Naive thymus-derived CD8-positive, alpha-beta T cell (primary cell): ENCODE measurements around the gene ZNF710. TPM values are rescaled to one million over a fixed set of nuclear protein-coding genes. Genes with fewer than 3 reads are reported as not detected.
"Not testable (repeated sequence)": the region's sequence is repeated elsewhere in the genome, so short reads cannot be mapped to it uniquely, and the experiment has no call there.

Experiments
- ATAC-seq, 2 donors: fragments of 150-1000 bp; cut with Tn5 transposase in 1 of 2; sonication (Bioruptor Pico), chemical (Tn5 transposase) in 1 of 2; 1 replicate in 1 of 2; 2 replicates in 1 of 2; pipeline ENCODE4 v1.10.0; 2021; ENCODE audit warnings: mild to moderate bottlenecking in 2 of 2, moderate library complexity in 2 of 2
- POLR2A ChIA-PET: fragments of 350-600 bp; sonication (Branson Sonifier 250); formaldehyde crosslinking; loops from one replicate; lab custom pipeline; 2021; ENCODE audit warnings: antibody characterized with exemption; lab: Charles Lee
- DNase-seq, 10 donors: peaks; one replicate each; pipeline versions ENCODE4 v3.0.0 to v3.0.0-alpha.2; 2020 to 2022
- H3K27ac Mint-ChIP-seq, 10 donors: one replicate each; pipeline ENCODE4 v1.8.0; 2020 to 2022; ENCODE audit warnings: mild to moderate bottlenecking in 10 of 10, mixed read lengths in 10 of 10, moderate library complexity in 4 of 10, inconsistent platforms in 1 of 10
- H3K27me3 Mint-ChIP-seq, 5 donors: one replicate each; pipeline ENCODE4 v1.8.0; 2021 to 2022; ENCODE audit warnings: mixed read lengths in 5 of 5
- H3K36me3 Mint-ChIP-seq, 3 donors: one replicate each; pipeline ENCODE4 v1.8.0; 2020 to 2022; ENCODE audit warnings: mixed read lengths in 3 of 3, mild to moderate bottlenecking in 2 of 3, inconsistent platforms in 1 of 3
- H3K4me1 Mint-ChIP-seq, 4 donors: one replicate each; pipeline ENCODE4 v1.8.0; 2021 to 2022; ENCODE audit warnings: mixed read lengths in 4 of 4
- H3K4me3 Mint-ChIP-seq, 10 donors: one replicate each; pipeline ENCODE4 v1.8.0; 2020 to 2022; ENCODE audit warnings: mild to moderate bottlenecking in 10 of 10, mixed read lengths in 10 of 10, moderate library complexity in 6 of 10, inconsistent platforms in 1 of 10
- H3K9me3 Mint-ChIP-seq, 9 donors: one replicate each; pipeline ENCODE4 v1.8.0; 2020 to 2022; ENCODE audit warnings: mixed read lengths in 9 of 9, mild to moderate bottlenecking in 3 of 9, inconsistent platforms in 1 of 9, moderate library complexity in 1 of 9
- polyA plus RNA-seq, 3 donors: library from polyadenylated mRNA; unstranded; fragments of 300-500 nt; fragmentation: Illumina TruSeq; gene quantifications; one replicate each; pipeline ENCODE4 v1.2.3, GENCODE V29; 2021
- total RNA-seq, 8 experiments: library from RNA in 2 of 8; stranded (reverse) in 2 of 8; gene quantifications; one replicate each; pipeline ENCODE4 v1.2.3 and lab custom pipeline; 2021 to 2026

The ZNF710 gene
- total and polyA plus RNA-seq, 5 experiments from 2014 or later = 0.23 to 14.5 (median 1.8) TPM

DNA sequence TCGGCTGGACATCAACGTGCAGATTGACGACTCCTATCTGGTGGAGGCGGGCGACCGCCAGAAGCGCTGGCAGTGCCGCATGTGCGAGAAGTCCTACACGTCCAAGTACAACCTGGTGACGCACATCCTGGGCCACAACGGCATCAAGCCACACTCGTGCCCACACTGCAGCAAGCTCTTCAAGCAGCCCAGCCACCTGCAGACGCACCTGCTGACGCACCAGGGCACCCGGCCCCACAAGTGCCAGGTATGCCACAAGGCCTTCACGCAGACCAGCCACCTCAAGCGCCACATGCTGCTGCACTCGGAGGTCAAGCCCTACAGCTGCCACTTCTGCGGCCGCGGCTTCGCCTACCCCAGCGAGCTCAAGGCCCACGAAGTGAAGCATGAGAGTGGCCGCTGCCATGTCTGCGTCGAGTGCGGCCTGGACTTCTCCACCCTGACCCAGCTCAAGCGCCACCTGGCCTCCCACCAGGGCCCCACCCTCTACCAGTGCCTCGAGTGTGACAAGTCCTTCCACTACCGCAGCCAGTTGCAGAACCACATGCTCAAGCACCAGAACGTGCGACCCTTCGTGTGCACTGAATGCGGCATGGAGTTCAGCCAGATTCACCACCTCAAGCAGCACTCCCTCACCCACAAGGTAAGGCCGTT is 67.0 kb downstream of the ZNF710 start:
- POLR2A ChIA-PET = no interaction called here
- Mint-ChIP-seq H3K27me3 (no peaks in the 10 kb centered on the region), H3K4me1 (peaks cover 0 to 25% (median 5%) of the 10 kb centered on the region in 4 donors), H3K9me3 (no peaks in the 10 kb centered on the region), H3K36me3 (peaks cover 0 to 10% (median 0%) of the 10 kb centered on the region in 3 donors), H3K4me3 (no peak overlapping the region), H3K27ac (no peak overlapping the region)
- ATAC-seq (no peak), DNase-seq (no peak)

GRCh38 chr15:90070623-90071022 is 69.5 kb downstream of the ZNF710 start:
- H3K4me1 Mint-ChIP-seq, H3K4me3 Mint-ChIP-seq: not testable (repeated sequence)

DNA sequence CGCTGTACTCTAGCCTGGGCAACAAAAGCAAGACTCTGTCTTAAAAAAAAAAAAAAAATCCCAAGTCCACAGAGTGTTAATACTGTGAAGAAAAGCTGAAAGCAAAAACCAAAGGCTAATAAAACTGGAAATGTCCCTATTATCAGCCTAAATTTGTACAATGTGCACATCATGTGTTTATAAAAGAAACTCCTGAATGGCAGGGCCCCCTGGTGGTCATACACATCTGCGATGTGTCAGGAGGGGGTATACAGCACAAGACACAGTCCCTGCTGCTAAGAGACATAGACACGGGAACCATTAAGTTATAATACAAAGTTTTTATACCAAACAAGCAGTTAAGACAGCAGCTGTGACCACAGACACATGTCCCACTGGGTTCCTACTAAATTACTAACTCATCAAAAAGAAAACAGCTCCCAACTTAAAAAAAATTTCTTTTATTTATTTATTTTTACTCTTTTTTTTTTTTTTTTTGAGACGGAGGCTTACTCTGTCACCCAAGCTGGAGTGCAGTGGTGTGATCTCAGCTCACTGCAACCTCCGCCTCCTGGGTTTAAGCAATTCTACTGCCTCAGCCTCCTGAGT is 70.2 kb downstream of the ZNF710 start:
- DNase-seq (peak; percentile 59 to 91 (median 76)), ATAC-seq (peak; percentile 94 to 97)
- Mint-ChIP-seq H3K4me3 (no peak overlapping the region), H3K36me3 (peaks cover 0 to 20% (median 0%) of the 10 kb centered on the region in 3 donors), H3K27me3 (no peaks in the 10 kb centered on the region), H3K4me1 (peaks cover 0 to 6% (median 3%) of the 10 kb centered on the region in 4 donors), H3K27ac (peak overlapping the region in 3 of 10 donors; percentile 44 to 77 (median 73)), H3K9me3 (no peaks in the 10 kb centered on the region)
- POLR2A ChIA-PET = interaction anchor here (0.6 to 1.5 kb wide), 4 partner anchors 12 to 177 kb away, joined by 3 to 4 read pairs (median 3); partner anchors contain the start of gene AP3S2

More at GRCh38 chr15:90070623-90071022, 69.5 kb downstream of the ZNF710 start:
- not testable (repeated sequence) for ATAC-seq, H3K27me3 Mint-ChIP-seq, H3K9me3 Mint-ChIP-seq, H3K27ac Mint-ChIP-seq, DNase-seq
- POLR2A ChIA-PET = interaction anchor here (1.0 kb wide), 1 partner anchor 10 kb away, joined by 3 read pairs; no protein-coding TSS in a partner anchor
- peaks cover 0 to 15% (median 0%) of the 10 kb centered on the region in 3 donors for H3K36me3 Mint-ChIP-seq

- DNase-seq (no peak), ATAC-seq (no peak)
- Mint-ChIP-seq H3K4me3 (no peak overlapping the region), H3K27ac (peak overlapping the region in 4 of 10 donors; percentile 11 to 62 (median 56)), H3K9me3 (no peaks in the 10 kb centered on the region), H3K27me3 (no peaks in the 10 kb centered on the region), H3K4me1 (peaks cover 0 to 6% (median 3%) of the 10 kb centered on the region in 4 donors), H3K36me3 (peaks cover 0 to 25% (median 0%) of the 10 kb centered on the region in 3 donors)
- POLR2A ChIA-PET = no interaction called here
Observed at GRCh38 chr15:90072978-90073640, 72.0 kb downstream of the ZNF710 start.

GRCh38 chr15:90074023-90074422 is 72.9 kb downstream of the ZNF710 start:
- Mint-ChIP-seq H3K36me3 (peaks cover 0 to 25% (median 1%) of the 10 kb centered on the region in 3 donors), H3K4me3 (no peak overlapping the region), H3K27ac (peak overlapping the region in 1 of 10 donors; percentile 8)

DNA sequence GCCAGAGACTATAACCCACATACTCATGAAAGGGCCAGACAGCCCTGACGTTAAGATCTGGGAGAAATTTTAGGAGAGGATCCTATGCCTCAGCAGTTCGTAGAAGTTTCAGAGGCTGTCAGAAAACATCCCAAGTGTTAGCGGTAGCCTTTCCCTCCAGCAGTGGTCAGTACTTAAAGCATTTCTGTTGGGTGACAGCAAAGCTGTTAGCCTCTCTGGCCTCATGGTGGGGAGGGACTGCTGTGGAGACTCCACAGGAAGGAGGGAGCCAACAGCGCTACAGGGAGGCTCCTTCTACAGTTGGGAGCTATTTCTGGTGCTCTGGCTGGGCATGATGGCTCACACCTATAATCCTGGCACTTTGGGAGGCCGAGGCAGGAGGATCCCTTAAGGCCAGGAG is 73.8 kb downstream of the ZNF710 start:
- H3K27me3 Mint-ChIP-seq = no peaks in the 10 kb centered on the region
- H3K4me3 Mint-ChIP-seq = no peak overlapping the region
- peaks cover 0 to 5% (median 2%) of the 10 kb centered on the region in 4 donors for H3K4me1 Mint-ChIP-seq
- H3K9me3 Mint-ChIP-seq = no peaks in the 10 kb centered on the region
- H3K36me3 Mint-ChIP-seq = peaks cover 0 to 22% (median 2%) of the 10 kb centered on the region in 3 donors
- POLR2A ChIA-PET = no interaction called here
- no peak overlapping the region for H3K27ac Mint-ChIP-seq
- no peak for DNase-seq
- no peak for ATAC-seq

More at GRCh38 chr15:90074023-90074422, 72.9 kb downstream of the ZNF710 start:
- POLR2A ChIA-PET = no interaction called here
- DNase-seq (no peak), ATAC-seq (no peak)
- Mint-ChIP-seq H3K27me3 (no peaks in the 10 kb centered on the region), H3K4me1 (peaks cover 0 to 6% (median 3%) of the 10 kb centered on the region in 4 donors), H3K9me3 (no peaks in the 10 kb centered on the region)

DNA sequence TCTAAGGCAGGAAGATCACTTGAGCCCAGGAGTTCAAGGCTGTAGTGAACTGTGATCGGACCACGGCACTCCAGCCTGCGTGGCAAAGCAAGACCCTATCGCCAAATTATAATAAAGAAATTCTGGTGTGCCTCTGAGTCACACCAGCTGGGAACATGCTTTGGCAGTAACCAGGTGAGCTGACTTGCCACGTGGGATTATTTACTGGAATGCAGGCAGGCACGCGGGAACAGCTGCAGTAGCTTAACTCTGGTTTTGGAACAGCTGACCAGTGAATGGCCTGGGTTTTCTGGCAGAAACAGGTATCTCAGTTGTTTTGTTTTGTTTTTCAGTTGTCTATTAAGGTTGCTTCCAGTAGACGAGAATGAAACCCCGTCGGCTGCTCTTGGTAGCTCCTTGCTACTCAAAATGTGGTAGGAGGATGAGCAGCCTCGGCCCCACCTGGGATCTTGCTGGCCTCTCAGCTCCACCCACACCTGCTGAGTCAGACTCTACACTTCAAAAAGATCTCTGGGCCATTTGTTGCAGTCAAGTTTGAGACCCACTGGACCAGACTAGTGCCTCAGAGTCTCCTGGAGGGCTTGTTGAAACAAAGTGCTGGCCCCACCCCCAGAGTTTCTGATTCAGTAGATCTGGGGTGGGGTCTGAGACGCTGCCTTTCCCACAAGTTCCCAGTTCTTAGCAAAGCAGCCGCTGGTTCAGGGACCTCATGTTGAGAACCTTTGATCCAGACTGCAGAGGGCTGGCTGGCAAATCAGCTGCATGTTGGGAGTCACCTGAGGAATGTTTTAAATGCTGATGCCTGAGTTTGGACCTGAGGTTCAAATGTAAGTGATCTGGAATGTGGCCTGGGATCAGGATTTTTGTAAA is 74.5 kb downstream of the ZNF710 start:
- no peaks in the 10 kb centered on the region for H3K9me3 Mint-ChIP-seq
- peaks cover 0 to 26% (median 2%) of the 10 kb centered on the region in 3 donors for H3K36me3 Mint-ChIP-seq
- POLR2A ChIA-PET = no interaction called here
- no peaks in the 10 kb centered on the region for H3K27me3 Mint-ChIP-seq
- DNase-seq (no peak), ATAC-seq (no peak)
- H3K27ac Mint-ChIP-seq = peak overlapping the region in 4 of 10 donors; percentile 15 to 53 (median 41)
- no peak overlapping the region for H3K4me3 Mint-ChIP-seq
- peaks cover 0 to 4% (median 2%) of the 10 kb centered on the region in 4 donors for H3K4me1 Mint-ChIP-seq

GRCh38 chr15:90076716-90077115 is 75.6 kb downstream of the ZNF710 start:
- H3K27ac Mint-ChIP-seq = peak overlapping the region in 1 of 10 donors; percentile 41
- H3K36me3 Mint-ChIP-seq = peaks cover 0 to 30% (median 2%) of the 10 kb centered on the region in 3 donors
- H3K4me3 Mint-ChIP-seq = no peak overlapping the region
- POLR2A ChIA-PET = interaction anchor here (0.6 to 2.1 kb wide), 2 partner anchors 44 to 183 kb away, joined by 3 to 6 read pairs; partner anchors contain the start of gene AP3S2
- H3K9me3 Mint-ChIP-seq = no peaks in the 10 kb centered on the region
- DNase-seq (no peak), ATAC-seq (no peak)
- H3K4me1 Mint-ChIP-seq = no peaks in the 10 kb centered on the region
- H3K27me3 Mint-ChIP-seq = no peaks in the 10 kb centered on the region

- POLR2A ChIA-PET = no interaction called here
- Mint-ChIP-seq H3K9me3 (no peaks in the 10 kb centered on the region), H3K27ac (peak overlapping the region in 3 of 10 donors; percentile 31 to 92 (median 31)), H3K27me3 (no peaks in the 10 kb centered on the region), H3K36me3 (peaks cover 0 to 38% (median 2%) of the 10 kb centered on the region in 3 donors), H3K4me1 (no peaks in the 10 kb centered on the region), H3K4me3 (no peak overlapping the region)
- ATAC-seq (no peak), DNase-seq (no peak)
Observed at GRCh38 chr15:90078965-90079364, 77.8 kb downstream of the ZNF710 start.

- Mint-ChIP-seq H3K9me3 (no peaks in the 10 kb centered on the region), H3K27ac (peak overlapping the region in 3 of 10 donors; percentile 9 to 56 (median 17)), H3K4me1 (no peaks in the 10 kb centered on the region), H3K27me3 (no peaks in the 10 kb centered on the region), H3K36me3 (peaks cover 0 to 41% (median 2%) of the 10 kb centered on the region in 3 donors), H3K4me3 (no peak overlapping the region)
- DNase-seq (no peak), ATAC-seq (no peak)
- POLR2A ChIA-PET = no interaction called here
Observed at GRCh38 chr15:90079619-90080457, 78.7 kb downstream of the ZNF710 start.

GRCh38 chr15:90080458-90080755 is 79.3 kb downstream of the ZNF710 start:
- Mint-ChIP-seq H3K9me3 (no peaks in the 10 kb centered on the region), H3K4me3 (no peak overlapping the region), H3K36me3 (peaks cover 0 to 41% (median 2%) of the 10 kb centered on the region in 3 donors), H3K4me1 (no peaks in the 10 kb centered on the region), H3K27ac (peak overlapping the region in 3 of 10 donors; percentile 9 to 17 (median 15)), H3K27me3 (no peaks in the 10 kb centered on the region)
- POLR2A ChIA-PET = no interaction called here
- DNase-seq (no peak), ATAC-seq (no peak)
